ENCODE results near the gene ZXDC.

ZXDC gene

GRCh38 chr3:126446301-126446700 is 29.4 kb downstream of the ZXDC start:
- TF ChIP-seq, protein P1, sequence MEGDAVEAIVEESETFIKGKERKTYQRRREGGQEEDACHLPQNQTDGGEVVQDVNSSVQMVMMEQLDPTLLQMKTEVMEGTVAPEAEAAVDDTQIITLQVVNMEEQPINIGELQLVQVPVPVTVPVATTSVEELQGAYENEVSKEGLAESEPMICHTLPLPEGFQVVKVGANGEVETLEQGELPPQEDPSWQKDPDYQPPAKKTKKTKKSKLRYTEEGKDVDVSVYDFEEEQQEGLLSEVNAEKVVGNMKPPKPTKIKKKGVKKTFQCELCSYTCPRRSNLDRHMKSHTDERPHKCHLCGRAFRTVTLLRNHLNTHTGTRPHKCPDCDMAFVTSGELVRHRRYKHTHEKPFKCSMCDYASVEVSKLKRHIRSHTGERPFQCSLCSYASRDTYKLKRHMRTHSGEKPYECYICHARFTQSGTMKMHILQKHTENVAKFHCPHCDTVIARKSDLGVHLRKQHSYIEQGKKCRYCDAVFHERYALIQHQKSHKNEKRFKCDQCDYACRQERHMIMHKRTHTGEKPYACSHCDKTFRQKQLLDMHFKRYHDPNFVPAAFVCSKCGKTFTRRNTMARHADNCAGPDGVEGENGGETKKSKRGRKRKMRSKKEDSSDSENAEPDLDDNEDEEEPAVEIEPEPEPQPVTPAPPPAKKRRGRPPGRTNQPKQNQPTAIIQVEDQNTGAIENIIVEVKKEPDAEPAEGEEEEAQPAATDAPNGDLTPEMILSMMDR (IDR thresholded peaks at IDR 0.05; ENCODE audit: poor library complexity, severe bottlenecking): no peak
- no peaks in the 10 kb centered on the region for H3K27me3 ChIP-seq (ENCODE audit: insufficient read depth, poor library complexity, severe bottlenecking)
- H3K4me3 ChIP-seq (ENCODE audit: severe bottlenecking): no peak overlapping the region
- H3K9me3 ChIP-seq (ENCODE audit: severe bottlenecking): no peaks in the 10 kb centered on the region
- no peak overlapping the region for H3K27ac ChIP-seq (ENCODE audit: poor library complexity, severe bottlenecking)
- no peak for DNase-seq (ENCODE audit: low spot score)
- peaks cover 34% of the 10 kb centered on the region for H3K36me3 ChIP-seq (ENCODE audit: low read depth)
- H3K4me1 ChIP-seq (ENCODE audit: insufficient read depth, poor library complexity, severe bottlenecking): no peaks in the 10 kb centered on the region
- no peak for ATAC-seq (ENCODE audit: low read depth)

GRCh38 chr3:126445506-126445905 is 30.2 kb downstream of the ZXDC start:
- Histone ChIP-seq H3K27ac (ENCODE audit: poor library complexity, severe bottlenecking) (no peak overlapping the region), H3K9me3 (ENCODE audit: severe bottlenecking) (no peaks in the 10 kb centered on the region), H3K36me3 (ENCODE audit: low read depth) (peaks cover 29% of the 10 kb centered on the region), H3K27me3 (ENCODE audit: insufficient read depth, poor library complexity, severe bottlenecking) (no peaks in the 10 kb centered on the region), H3K4me1 (ENCODE audit: insufficient read depth, poor library complexity, severe bottlenecking) (no peaks in the 10 kb centered on the region), H3K4me3 (ENCODE audit: severe bottlenecking) (no peak overlapping the region)
- ATAC-seq (ENCODE audit: low read depth) (no peak), DNase-seq (ENCODE audit: low spot score) (no peak)
- TF ChIP-seq, protein P1 (IDR thresholded peaks at IDR 0.05; ENCODE audit: poor library complexity, severe bottlenecking): no peak

GRCh38 chr3:126442856-126443242 is 32.8 kb downstream of the ZXDC start:
- ATAC-seq (ENCODE audit: low read depth) (no peak), DNase-seq (ENCODE audit: low spot score) (no peak)
- no peak overlapping the region for H3K4me3 ChIP-seq (ENCODE audit: severe bottlenecking)
- TF ChIP-seq, protein P1 (IDR thresholded peaks at IDR 0.05; ENCODE audit: poor library complexity, severe bottlenecking): no peak
- no peaks in the 10 kb centered on the region for H3K4me1 ChIP-seq (ENCODE audit: insufficient read depth, poor library complexity, severe bottlenecking)
- no peaks in the 10 kb centered on the region for H3K9me3 ChIP-seq (ENCODE audit: severe bottlenecking)
- no peak overlapping the region for H3K27ac ChIP-seq (ENCODE audit: poor library complexity, severe bottlenecking)
- no peaks in the 10 kb centered on the region for H3K27me3 ChIP-seq (ENCODE audit: insufficient read depth, poor library complexity, severe bottlenecking)
- H3K36me3 ChIP-seq (ENCODE audit: low read depth): peaks cover 15% of the 10 kb centered on the region

DNA sequence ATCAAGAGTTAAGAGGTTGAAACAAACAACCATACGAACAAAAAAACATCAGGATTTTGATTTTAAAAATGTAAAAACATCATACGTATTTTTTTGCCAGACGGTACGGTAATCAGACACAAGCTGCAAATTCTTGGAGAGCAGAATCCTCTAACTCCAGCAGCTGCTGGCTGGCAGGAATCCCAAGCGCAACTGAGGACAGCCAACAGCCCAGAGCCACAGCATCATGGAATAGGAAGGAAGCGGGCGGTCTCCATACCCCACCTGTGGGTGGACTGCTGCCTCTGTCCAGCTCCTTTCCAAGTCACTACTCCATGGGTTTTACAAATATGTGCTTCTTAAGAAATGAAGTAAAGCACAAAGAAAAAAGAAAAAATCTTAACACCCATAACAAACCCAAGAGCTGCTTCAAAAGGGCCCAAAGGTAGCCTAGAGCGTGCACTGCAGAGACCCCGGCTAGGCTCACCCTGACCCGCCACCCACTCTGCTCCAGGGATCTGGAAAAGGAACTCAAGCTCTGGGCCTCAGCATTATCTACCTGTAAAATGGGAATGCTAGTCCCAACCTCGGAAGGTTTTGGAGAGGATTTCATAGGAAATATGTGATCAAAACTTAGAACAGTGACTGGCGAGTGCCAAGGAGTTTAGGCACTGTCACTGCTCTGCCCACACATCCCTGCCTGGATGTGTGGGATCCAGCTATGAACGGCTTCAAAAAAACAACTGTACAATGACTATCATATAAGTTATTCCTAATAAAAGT is 33.4 kb downstream of the ZXDC start:
- no peak for ATAC-seq (ENCODE audit: low read depth)
- TF ChIP-seq, protein P1 (IDR thresholded peaks at IDR 0.05; ENCODE audit: poor library complexity, severe bottlenecking): no peak
- Histone ChIP-seq H3K4me1 (ENCODE audit: insufficient read depth, poor library complexity, severe bottlenecking) (no peaks in the 10 kb centered on the region), H3K4me3 (ENCODE audit: severe bottlenecking) (no peak overlapping the region), H3K36me3 (ENCODE audit: low read depth) (peaks cover 14% of the 10 kb centered on the region), H3K27ac (ENCODE audit: poor library complexity, severe bottlenecking) (no peak overlapping the region), H3K27me3 (ENCODE audit: insufficient read depth, poor library complexity, severe bottlenecking) (no peaks in the 10 kb centered on the region), H3K9me3 (ENCODE audit: severe bottlenecking) (no peaks in the 10 kb centered on the region)
- DNase-seq (ENCODE audit: low spot score): no peak

GRCh38 chr3:126441256-126441880 is 34.3 kb downstream of the ZXDC start:
- DNase-seq (ENCODE audit: low spot score) (peak; percentile 38), ATAC-seq (ENCODE audit: low read depth) (no peak)
- Histone ChIP-seq H3K4me1 (ENCODE audit: insufficient read depth, poor library complexity, severe bottlenecking) (no peaks in the 10 kb centered on the region), H3K9me3 (ENCODE audit: severe bottlenecking) (no peaks in the 10 kb centered on the region), H3K4me3 (ENCODE audit: severe bottlenecking) (no peak overlapping the region), H3K36me3 (ENCODE audit: low read depth) (peaks cover 10% of the 10 kb centered on the region; the same call in 1 of the 2 replicates), H3K27me3 (ENCODE audit: insufficient read depth, poor library complexity, severe bottlenecking) (no peaks in the 10 kb centered on the region), H3K27ac (ENCODE audit: poor library complexity, severe bottlenecking) (no peak overlapping the region)
- TF ChIP-seq, protein P1 (IDR thresholded peaks at IDR 0.05; ENCODE audit: poor library complexity, severe bottlenecking): no peak

Measured in RWPE2 (cell line).